Activated T-cell treated with anti-CD3 and anti-CD28 coated beads, Interleukin-2, amount 50 U/mL, for 48 hours (primary cell): Measurements from ENCODE around the gene CACNA1A.

ENCODE experiments used
- DNase-seq, 2 experiments: peaks; one replicate each; pipeline ENCODE4 v3.0.0-alpha.2; 2020

Gene CACNA1A

GRCh38 chr19:13301627-13302334 is 204.5 kb downstream of the CACNA1A start:
- no peak for DNase-seq

GRCh38 chr19:13300421-13301030 is 205.8 kb downstream of the CACNA1A start:
- no peak for DNase-seq

- DNase-seq = no peak
Measured at GRCh38 chr19:13299838-13300237, 206.4 kb downstream of the CACNA1A start.

- DNase-seq = no peak
Measured at GRCh38 chr19:13298565-13299481, 207.5 kb downstream of the CACNA1A start.

- DNase-seq = no peak
Measured at GRCh38 chr19:13297023-13297422, 209.3 kb downstream of the CACNA1A start.

- DNase-seq = no peak
Measured at GRCh38 chr19:13294812-13295567, 211.3 kb downstream of the CACNA1A start.

GRCh38 chr19:13291913-13292312 is 214.4 kb downstream of the CACNA1A start:
- no peak for DNase-seq

GRCh38 chr19:13290741-13291140 is 215.5 kb downstream of the CACNA1A start:
- no peak for DNase-seq

GRCh38 chr19:13289295-13289694 is 217.0 kb downstream of the CACNA1A start:
- no peak for DNase-seq

GRCh38 chr19:13286195-13286985 is 219.9 kb downstream of the CACNA1A start:
- no peak for DNase-seq

GRCh38 chr19:13284929-13285928 is 221.1 kb downstream of the CACNA1A start:
- DNase-seq = no peak

- DNase-seq = no peak
Measured at GRCh38 chr19:13283871-13284270, 222.4 kb downstream of the CACNA1A start.

- no peak for DNase-seq
Measured at GRCh38 chr19:13282486-13283065, 223.7 kb downstream of the CACNA1A start.

- no peak for DNase-seq
Measured at GRCh38 chr19:13281567-13282291, 224.6 kb downstream of the CACNA1A start.

GRCh38 chr19:13277104-13277809 is 229.0 kb downstream of the CACNA1A start:
- DNase-seq = peak; percentile 67 to 73

GRCh38 chr19:13275016-13275722 is 231.1 kb downstream of the CACNA1A start:
- DNase-seq = no peak

- DNase-seq = no peak
Measured at GRCh38 chr19:13270514-13271105, 235.7 kb downstream of the CACNA1A start.

GRCh38 chr19:13269348-13269747 is 236.9 kb downstream of the CACNA1A start:
- DNase-seq = no peak
